MM.1S (cell line): ENCODE measurements around the gene CXCL17.

Experiments
- CTCF ChIP-seq: fragments of 300-600 bp; sonication (generic); IDR thresholded peaks from 2 replicates; pipeline ENCODE4 v1.5.1; 2016; ENCODE audit warnings: antibody characterized with exemption, low read length, mixed read lengths
- EZH2 ChIP-seq: fragments of 300-600 bp; sonication (generic); optimal IDR thresholded peaks from 2 replicates; pipeline ENCODE3; 2017; ENCODE audit warnings: low read depth, mild to moderate bottlenecking, antibody characterized with exemption, low read length, mixed read lengths
- EZH2phosphoT487 ChIP-seq: fragments of 300-600 bp; sonication (generic); IDR thresholded peaks from 2 replicates; pipeline ENCODE4 v1.6.1; 2018; ENCODE audit warnings: antibody characterized with exemption, low read length

- TF ChIP-seq EZH2 (no peak), CTCF (no peak), EZH2phosphoT487 (no peak)
Observed at GRCh38 chr19:42409477-42409876, 33.3 kb downstream of the CXCL17 start.
